CD4-positive, alpha-beta T cell treated with Interleukin-2 at 100 ng/mL for 4 hours (primary cell): Measurements from ENCODE around the gene DUSP9.

Source experiments
- DNase-seq: peaks from one replicate; pipeline ENCODE4 v3.0.0-alpha.2; 2020; ENCODE audit warnings: low spot score

Gene DUSP9

DNA sequence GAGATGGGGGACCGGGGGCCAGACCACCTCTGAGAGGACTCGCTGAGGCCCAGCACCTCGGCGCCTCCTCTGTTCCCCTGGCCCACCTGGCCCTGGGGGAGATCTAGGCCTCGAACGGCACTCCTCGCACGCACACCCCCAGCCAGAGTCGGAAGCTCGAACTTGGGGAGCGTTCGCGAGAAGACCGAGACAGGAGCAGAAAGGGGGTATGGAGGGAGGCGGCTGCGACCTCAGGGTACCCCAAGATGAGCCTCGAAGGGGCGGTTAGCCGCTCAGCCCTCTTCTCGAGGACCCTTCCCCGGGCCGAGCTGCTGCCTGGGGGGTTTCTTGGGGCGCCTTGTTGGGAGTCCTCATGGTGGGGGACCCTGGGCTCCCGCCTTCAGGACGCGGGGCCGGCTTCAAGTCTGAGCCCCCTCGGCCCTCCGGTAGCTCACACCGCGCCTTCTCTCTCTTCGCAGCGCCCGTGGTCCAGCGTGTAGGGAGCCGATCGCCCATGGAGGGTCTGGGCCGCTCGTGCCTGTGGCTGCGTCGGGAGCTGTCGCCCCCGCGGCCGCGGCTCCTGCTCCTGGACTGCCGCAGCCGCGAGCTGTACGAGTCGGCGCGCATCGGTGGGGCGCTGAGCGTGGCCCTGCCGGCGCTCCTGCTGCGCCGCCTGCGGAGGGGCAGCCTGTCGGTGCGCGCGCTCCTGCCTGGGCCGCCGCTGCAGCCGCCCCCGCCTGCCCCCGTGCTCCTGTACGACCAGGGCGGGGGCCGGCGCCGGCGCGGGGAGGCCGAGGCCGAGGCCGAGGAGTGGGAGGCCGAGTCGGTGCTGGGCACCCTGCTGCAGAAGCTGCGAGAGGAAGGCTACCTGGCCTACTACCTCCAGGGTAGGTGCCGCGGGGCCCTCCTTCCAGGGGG is 706 bp downstream of the DUSP9 start:
- no peak for DNase-seq

DNA sequence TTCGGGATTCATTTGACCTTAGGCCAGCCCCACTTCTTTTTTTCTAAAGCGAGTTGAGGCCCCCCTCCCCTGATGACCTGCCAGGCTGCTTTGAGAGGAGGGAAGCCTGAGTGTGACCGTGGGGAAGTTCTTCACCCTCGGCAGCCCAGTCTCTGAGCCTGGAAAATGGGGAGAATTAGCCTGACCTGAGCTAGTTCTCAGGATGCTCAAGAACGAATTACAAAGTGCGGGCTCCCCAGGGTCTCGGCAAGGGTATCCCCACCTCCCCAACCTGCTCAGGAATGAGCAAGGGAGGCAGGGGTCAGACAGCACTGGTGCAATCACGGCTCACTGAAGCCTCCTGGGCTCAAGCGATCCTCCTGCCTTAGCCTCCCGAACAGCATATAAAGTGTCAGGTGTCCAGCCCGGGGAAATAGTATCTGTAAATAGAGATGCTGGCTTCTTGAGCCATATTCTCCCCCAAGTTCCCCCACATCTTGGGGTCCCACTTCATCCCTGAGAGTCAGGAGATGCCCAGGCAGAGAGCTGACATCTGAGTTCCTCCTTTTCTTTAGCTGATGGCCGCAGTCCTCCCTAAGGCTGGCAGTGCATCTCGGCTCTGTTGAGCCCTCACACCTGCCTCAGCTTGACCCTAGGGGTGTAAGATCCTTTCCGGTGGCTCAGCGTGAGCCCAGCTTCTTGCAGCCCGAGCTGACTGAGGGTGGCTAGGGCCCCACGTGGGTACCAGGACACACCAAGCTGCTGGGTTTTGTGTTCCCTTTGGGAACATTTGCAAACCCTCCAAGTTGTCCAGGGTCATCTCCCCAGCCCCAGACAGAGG is 1.6 kb downstream of the DUSP9 start:
- no peak for DNase-seq

DNA sequence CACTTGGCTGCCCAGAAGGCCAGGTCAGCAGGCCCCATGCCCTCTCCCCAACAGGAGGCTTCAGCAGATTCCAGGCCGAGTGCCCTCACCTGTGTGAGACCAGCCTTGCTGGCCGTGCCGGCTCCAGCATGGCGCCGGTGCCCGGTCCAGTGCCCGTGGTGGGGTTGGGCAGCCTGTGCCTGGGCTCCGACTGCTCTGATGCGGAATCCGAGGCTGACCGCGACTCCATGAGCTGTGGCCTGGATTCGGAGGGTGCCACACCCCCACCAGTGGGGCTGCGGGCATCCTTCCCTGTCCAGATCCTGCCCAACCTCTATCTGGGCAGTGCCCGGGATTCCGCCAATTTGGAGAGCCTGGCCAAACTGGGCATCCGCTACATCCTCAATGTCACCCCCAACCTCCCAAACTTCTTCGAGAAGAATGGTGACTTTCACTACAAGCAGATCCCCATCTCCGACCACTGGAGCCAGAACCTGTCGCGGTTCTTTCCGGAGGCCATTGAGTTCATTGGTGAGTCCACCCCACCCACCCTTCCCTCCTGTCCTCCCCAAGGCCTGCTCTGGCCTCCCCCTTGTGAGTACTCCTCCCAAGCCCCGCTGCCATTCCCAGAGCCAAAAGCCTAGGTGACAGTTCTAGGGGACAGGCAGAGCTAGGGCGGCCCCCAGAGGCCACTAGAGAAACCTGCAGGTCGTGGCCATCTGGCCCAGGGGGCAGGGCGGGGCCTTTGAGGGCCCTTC is 2.3 kb downstream of the DUSP9 start:
- peak; percentile 25 for DNase-seq

DNA sequence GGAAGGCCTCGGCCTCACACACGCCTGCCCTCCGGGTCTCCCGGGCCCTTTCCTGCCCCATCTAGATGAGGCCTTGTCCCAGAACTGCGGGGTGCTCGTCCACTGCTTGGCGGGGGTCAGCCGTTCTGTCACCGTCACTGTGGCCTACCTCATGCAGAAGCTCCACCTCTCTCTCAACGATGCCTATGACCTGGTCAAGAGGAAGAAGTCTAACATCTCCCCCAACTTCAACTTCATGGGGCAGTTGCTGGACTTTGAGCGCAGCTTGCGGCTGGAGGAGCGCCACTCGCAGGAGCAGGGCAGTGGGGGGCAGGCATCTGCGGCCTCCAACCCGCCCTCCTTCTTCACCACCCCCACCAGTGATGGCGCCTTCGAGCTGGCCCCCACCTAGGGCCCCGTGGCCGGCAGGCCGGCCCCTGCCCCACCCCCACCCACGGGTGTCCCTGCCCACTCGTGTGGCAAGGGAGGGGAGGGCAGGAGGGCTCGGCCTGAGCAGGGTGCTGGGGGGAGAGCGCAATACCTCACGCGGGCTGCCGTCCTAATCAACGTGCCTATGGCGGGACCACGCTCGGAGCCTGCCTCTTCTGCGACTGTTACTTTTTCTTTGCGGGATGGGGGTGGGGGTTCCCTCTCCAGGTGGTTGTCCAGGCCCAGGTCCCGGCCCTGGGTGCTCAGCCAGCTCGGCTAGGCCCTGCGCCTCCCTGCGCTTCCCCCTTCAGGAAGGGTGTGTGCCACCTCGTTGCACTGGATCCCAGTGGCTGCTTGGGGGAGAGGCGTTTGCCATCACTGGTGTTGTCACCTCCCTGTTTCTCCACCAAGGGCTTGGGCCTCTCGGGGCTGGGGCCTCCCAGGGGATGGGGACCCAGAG is 3.1 kb downstream of the DUSP9 start:
- DNase-seq = no peak

DNA sequence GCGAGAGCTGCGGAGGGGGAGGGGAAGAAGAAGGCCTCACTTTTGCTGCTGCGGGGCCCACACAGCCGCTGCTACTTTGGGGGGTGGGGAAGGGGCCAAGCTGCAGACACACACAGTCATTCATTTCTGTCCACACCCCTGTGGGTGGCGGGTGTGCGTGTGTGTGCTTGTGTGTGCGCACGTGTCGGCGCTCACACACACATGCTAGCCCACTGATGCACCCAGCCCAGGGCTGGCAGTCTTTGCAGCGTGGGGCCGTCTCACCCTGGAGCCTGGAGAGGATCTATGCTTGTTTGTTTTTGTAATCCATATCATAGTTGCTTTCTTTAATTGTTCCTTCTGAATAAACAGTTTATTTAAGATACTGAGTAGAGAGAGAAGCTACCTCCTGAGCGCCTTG is 4.0 kb downstream of the DUSP9 start:
- DNase-seq = no peak

DNA sequence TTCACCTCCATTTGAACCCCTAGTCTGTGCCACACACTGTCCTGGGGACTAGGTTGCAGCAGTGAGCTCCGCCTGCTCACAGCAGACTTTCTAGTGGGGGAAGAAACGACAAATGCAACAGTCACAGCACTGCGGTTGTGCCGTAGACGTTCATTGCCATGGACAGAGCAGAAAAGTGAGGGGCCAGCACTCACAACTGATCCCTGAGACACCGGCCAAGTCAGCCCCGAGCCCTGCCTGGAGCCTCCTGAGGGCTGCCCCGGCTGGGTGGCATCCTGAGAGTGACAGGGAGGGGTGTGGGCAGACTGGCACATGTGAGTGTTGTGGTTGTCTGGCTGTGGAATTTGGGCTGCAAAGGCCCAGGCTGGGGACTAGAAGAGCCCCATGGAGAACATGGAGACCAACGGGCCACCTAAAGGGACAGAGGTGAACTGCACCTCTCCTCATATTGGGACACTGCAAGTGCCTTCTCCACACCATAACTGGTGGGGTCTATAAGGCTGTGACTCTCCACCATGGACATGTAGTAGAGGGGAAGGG is 4.6 kb downstream of the DUSP9 start:
- no peak for DNase-seq

DNA sequence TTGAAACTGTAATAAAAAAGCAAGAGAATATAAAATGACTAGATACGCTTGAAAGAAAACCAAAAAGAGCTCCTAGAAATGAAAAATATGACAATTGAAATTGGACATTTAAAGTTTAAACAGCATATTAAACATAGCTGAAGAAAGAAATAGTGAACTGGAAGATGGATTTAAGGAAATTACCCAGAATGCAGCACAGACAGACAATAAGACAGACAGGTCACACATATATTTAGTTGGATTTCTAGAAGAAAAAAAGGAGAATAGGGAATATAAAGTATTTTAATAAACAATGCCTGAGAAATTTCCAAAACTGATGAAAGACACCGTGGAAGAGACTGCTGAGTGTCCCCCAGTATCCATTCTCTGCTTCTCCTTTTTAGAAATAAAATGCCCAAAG is 6.6 kb downstream of the DUSP9 start:
- no peak for DNase-seq

DNA sequence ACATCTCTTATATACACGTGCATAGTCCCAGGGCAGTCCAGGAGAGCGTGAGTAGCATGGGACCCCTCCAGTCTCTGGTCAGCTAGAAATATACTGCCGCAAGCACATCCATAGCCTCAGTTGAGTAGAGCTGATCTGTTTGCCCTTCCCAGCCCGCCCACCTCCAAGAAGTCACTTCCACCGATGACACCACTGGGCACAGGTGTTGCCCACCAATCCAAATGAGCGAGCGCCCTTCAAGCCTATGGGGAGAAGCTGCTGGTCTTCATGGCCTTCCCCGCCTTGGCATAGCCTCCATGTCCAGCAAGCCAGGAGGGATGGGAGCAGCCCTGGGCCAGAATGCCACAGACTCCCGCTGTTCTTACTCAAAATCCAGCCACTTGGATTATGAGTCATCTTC is 10.2 kb downstream of the DUSP9 start:
- no peak for DNase-seq

DNA sequence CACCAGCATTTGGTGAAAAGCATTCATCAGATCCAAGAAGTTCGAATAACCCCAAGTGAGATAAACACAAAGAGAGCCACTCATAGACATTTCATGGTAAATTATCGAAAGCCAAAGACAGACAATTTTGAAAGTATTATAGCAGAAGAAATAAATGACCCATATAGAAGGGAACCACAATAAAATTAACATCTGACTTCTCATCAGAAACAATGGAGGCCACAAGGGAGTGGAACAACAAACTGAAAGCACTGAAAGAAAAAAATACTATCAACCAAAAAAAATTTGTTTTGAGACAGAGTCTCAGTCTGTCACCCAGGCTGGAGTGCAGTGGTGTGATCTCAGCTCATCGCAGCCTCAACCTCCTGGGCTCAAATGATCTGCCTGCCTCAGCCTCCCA is 12.3 kb downstream of the DUSP9 start:
- no peak for DNase-seq

DNA sequence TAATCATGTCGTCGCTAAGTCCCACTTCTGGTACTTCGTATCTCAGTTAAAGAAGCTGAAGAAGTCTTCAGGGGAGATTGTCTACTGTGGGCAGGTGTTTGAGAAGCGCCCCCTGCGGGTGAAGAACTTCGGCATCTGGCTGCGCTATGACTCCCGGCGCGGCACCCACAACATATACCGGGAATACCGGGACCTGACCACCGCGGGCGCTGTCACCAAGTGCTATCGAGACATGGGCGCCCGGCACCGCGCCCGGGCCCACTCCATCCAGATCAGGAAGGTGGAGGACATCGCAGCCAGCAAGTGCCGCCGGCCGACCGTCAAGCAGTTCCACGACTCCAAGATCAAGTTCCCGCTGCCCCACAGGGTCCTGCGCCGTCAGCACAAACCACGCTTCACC is 15.3 kb downstream of the DUSP9 start:
- DNase-seq = peak; percentile 60

DNA sequence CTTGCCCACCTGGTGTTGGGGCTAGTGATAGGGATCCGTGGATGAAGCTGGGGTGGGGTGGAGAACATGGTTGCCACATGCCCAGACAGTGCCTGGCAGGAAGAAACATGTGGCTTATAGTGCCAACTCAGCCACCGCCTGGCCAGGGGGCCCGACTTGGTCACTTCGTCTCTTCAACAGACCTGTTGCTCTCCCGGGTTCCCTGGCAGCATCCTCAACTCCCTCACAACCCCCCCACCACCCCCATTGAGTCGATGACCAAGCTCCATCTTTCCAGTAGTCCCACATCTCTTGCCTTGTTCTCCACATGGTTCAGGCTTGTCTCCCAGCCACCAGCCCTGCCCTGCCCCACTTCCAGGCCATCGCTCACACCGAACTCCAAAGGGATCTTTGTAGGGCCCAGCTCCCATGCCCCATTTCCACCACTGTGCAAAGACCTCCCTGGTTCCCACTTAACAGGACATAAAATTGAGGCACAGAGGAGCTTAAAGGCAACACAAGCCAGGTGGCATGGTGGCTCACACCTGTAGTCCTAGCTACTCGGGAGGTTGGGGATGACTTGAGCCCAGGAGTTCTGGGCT is 18.8 kb downstream of the DUSP9 start:
- no peak for DNase-seq

DNA sequence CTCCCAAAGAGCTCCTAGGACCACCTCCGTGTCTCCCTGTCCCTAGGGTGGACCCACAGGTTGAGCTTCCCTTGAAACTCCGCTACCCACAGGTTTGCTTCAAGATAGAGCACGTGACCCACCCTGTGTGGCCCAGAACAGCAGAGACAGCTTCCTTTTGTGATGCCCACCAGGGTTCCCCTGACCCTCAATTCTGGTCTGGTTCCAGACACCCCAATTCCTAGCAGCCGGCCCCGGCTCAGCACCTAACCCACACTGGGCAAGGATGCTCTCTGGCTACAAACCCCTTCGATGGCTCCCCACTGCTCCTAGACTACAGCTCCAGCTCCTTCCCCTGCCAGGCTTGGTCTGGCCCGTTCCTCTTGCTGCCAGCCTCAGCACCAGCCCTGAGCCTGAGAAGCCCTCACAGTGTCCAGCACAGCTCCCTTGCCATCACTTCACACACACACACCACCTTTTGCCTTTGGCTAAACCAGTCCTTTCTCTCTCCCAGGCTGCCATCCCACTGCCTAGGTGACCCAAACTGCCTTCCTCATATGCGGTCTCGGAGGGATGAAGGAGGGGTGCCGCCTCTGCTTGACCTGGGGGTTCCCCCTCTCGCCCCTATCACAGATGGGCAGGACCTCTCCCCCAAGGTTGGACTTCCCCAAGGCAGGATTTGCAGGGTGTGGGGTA is 20.4 kb downstream of the DUSP9 start:
- DNase-seq = no peak

DNA sequence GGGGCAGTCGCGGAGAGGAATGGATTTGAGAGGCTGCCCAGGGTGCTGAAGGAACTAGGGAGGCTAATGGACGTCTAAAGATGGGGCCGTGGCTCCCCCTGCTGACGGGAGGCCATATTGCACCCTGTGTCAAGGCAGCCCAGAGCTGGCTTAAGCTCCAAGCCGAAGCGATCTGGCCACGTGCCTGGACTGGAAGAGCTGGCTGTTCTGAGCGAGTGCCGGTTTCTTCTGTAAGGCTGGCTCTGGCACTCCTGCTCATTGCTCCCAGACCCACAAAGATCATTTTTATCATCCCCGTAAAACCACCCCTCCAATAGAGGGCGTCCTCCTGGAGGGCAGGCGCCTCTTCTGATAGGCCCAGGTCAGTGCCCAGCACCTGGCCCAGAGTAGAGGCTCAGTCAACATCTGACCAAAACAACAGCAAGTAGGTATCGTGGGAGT is 21.0 kb downstream of the DUSP9 start:
- DNase-seq = peak; percentile 76

DNA sequence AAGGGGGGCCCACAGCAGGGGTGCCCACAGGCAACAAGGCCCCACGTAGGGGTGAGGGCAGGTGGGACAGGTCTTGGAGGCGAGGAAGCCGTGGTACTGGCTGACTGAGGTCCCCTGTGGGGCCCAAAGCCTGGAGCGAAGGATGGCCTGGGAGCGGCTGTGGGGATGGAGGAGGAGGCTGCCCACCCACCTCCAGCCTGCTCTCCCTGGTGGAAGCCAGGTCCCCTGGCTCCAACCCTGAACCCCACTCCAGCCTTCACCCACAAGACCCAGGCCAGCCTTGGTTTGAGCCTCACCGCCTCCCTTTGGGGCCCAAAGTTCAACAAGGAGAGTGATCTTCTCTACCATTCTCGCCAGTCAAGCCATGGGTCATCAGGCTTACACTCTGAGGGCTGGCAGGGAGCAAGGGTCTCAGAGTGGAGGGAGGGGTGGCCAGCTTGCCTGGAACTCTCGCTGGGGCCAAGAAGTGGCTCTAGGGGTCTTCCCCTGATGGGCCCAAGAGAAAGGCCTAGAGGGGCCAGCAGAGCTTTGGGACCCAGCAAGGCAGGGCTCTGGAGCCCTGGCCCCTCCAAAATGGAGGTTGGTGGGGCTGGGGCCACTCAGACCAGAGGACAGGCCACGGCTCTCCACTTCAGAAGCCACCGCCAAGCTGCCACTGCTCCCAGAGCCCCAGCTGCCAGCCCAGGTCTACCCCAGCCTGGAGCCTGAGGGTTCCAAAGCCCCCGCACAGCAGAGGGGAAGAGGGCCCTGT is 21.6 kb downstream of the DUSP9 start:
- no peak for DNase-seq

DNA sequence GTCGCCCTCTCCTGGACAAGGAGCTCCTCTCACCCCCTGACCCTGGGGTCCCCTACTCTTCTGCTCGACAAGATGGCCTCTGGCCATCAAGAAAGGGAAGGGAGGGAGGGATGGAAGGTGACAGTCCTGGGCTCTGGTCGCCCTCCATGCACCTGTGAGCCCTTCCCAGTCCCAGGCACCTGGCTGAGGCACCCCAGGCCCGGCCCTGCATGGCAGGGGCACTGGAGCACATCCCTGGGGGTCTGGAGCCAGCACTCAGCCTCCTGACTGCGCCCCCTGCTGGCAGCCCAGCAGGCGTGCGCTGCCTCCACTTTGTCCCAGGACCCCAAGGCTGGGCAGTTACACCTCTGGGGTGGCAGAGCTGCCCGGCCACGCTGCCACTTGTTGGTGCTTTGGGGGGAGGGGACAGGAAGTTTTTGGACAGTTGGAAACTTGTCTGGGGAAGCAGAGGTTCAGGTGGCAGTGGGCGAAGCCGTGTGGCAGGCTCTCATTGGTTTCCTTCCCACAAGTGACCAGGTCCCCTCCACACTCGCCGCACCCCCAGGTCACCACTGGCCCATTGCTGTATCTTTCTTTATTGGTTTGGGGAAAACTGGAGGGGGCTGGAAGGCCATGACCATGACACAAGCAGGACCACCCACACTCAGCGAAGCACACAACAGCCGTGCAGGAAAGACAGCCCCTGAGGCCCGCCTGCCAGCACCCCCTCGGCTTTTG is 22.3 kb downstream of the DUSP9 start:
- DNase-seq = peak; percentile 29

DNA sequence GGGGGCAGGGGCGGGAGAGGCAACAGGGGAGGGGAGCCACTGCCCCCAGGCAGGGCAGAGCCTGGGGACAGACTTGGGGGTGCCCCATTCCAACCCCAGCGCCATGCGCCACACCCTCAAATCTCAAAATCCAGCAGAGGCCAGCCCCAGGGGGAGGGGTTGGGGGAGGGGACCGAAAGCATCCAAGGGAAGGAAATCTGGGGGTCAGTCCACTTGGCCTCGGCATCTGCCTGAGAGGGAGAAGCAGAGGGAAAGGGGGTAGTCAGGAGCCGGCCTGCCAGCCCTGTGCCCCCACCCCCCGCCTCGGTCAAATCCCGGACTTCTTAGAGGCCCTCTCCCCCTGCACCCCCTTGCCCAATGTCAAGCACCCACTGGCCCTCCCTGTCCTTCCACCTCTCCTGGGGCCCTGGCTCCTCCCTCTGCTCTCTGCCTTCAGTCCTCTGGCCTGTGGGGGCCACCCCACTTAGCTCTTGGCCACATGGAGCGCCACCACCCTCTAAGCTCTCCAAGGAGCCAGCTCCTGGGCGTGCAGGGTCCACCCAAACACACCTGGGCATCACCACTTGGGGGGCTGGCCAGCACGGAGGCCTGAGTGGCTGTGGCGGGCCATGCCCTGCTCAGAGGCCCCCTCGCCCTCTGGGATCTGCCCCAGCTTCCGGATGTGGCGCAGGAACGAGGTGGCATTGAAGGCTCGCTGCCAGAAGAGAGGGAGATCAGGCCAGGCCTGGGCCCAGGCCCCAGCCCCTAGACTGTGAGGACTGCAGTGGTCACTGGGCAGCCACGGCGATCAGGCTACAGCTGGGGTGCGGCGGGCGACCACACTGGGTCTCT is 23.1 kb downstream of the DUSP9 start:
- no peak for DNase-seq

DNA sequence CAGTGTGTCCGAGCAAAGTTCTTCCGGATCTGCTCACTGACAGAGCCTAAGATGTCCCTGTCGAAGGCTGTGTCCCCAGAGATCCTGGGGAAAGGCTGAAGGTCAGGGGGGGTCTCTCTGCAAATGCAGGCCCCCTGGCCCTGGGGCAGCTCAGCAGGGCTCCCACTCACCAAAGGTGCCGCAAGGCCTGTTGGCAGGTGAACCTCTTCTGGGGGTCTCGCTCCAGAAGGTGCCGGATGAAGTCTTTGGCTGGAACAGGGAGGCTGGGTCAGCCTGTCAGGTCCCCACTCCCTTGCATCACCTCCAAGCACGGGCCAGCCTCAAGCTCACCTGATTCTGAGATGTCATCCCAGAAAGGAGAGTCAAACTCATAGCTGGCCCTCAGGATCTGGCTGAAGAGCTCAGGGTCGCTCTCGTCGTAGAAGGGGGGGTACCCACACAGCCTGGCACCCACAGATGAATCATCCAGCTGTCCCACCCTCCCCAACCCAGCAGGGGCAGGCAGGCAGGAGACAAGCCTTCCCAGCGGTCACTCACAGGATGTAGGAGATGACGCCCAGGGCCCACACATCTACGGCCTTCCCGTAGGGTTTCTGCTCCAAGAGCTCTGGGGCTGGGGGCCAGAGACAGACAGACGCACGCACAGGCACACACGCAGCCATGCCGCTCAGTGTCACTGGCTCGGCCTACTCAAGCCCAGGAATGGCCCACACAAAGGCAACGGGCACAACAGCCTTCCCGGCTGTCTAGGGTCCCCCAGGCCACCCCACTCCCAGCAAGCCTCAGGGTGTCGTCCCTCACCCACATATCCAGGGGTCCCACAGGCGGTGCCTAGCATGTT is 24.0 kb downstream of the DUSP9 start:
- DNase-seq = no peak
